AG04450 (cell line): ENCODE data around the gene NKX2-1. TPM values are rescaled to one million over a fixed set of nuclear protein-coding genes. Genes with fewer than 3 reads are reported as not detected.

Experiments used
- CTCF ChIA-PET: fragments of 300-600, 350-600 bp; formaldehyde crosslinking; extraction: SDS; loops from one replicate; lab custom pipeline; 2022; ENCODE audit warnings: antibody characterized with exemption, inconsistent platforms; lab: Charles Lee
- POLR2A ChIA-PET: fragments of 350-600 bp; formaldehyde crosslinking; extraction: SDS; loops from one replicate; lab custom pipeline; 2021; ENCODE audit warnings: antibody characterized with exemption, inconsistent platforms; lab: Yijun Ruan, JAX
- DNase-seq: peaks from one replicate; pipeline ENCODE4 v3.0.0-alpha.2; 2011; ENCODE audit warnings: low read depth, low spot score
- H3K27ac ChIP-seq: one replicate; pipeline ENCODE4 v1.5.1; 2012; ENCODE audit warnings: low read depth, low read length, control low read depth
- H3K27me3 ChIP-seq: one replicate; pipeline ENCODE4 v1.6.0; 2012; ENCODE audit warnings: low read length; ENCODE audit not compliant: control insufficient read depth, insufficient read depth
- H3K4me3 ChIP-seq: 2 replicates; pipeline ENCODE4 v1.5.1; 2011; ENCODE audit warnings: mild to moderate bottlenecking, low read depth, low read length, control low read depth
- H3K9me3 ChIP-seq: 2 replicates; pipeline ENCODE4 v1.5.1; 2012; ENCODE audit warnings: low read length; ENCODE audit not compliant: control insufficient read depth, insufficient read depth
- polyA plus RNA-seq: library from polyadenylated mRNA; depleted of rRNA; stranded (reverse); fragments of >200 nt; gene quantifications from 2 replicates; pipeline ENCODE4 v1.2.3, GENCODE V29; 2011; rRNA removed
- TF ChIP-seq, protein P1 (sequence below): IDR thresholded peaks from 2 replicates; pipeline ENCODE4 v1.5.1; 2011; ENCODE audit warnings: low read depth, low read length, control low read depth, inconsistent platforms

Gene NKX2-1
- polyA plus RNA-seq, 1 experiment, result not detected

- no peaks in the 10 kb centered on the region for H3K27me3 ChIP-seq
- TF ChIP-seq, protein P1, sequence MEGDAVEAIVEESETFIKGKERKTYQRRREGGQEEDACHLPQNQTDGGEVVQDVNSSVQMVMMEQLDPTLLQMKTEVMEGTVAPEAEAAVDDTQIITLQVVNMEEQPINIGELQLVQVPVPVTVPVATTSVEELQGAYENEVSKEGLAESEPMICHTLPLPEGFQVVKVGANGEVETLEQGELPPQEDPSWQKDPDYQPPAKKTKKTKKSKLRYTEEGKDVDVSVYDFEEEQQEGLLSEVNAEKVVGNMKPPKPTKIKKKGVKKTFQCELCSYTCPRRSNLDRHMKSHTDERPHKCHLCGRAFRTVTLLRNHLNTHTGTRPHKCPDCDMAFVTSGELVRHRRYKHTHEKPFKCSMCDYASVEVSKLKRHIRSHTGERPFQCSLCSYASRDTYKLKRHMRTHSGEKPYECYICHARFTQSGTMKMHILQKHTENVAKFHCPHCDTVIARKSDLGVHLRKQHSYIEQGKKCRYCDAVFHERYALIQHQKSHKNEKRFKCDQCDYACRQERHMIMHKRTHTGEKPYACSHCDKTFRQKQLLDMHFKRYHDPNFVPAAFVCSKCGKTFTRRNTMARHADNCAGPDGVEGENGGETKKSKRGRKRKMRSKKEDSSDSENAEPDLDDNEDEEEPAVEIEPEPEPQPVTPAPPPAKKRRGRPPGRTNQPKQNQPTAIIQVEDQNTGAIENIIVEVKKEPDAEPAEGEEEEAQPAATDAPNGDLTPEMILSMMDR, result no peak
- no peak overlapping the region for H3K27ac ChIP-seq
- ChIA-PET POLR2A (no interaction called here), CTCF (no interaction called here)
- H3K9me3 ChIP-seq, result no peaks in the 10 kb centered on the region
- no peak for DNase-seq
- no peak overlapping the region for H3K4me3 ChIP-seq
Observed at GRCh38 chr14:36467332-36467731, 52.7 kb downstream of the NKX2-1 start.

Other genes with a start within 250 kb of the NKX2-1 start
- 25.6 and 36.8 TPM in 2 replicates for gene MBIP, start 199.6 kb downstream of the NKX2-1 start, polyA plus RNA-seq
- not detected in 2 replicates for gene NKX2-8, start 62.4 kb upstream of the NKX2-1 start, polyA plus RNA-seq
- not detected in 2 replicates for gene PAX9, start 141.6 kb upstream of the NKX2-1 start, polyA plus RNA-seq